GM21447 (cell line): ENCODE data around the gene ABCC10.
"Not testable (repeated sequence)": the region's sequence is repeated elsewhere in the genome, so short reads cannot be mapped to it uniquely, and the experiment has no call there.

Experiments
- ATAC-seq: cut with Tn5 transposase; IDR thresholded peaks from one replicate; pipeline ENCODE4 v1.9.1; 2021; ENCODE audit not compliant: unreplicated experiment

The ABCC10 gene

GRCh38 chr6:43407296-43407695, 20.0 kb upstream of the ABCC10 start:
- no peak for ATAC-seq

- ATAC-seq, result no peak
Observed at GRCh38 chr6:43408259-43408658, 19.1 kb upstream of the ABCC10 start.

- ATAC-seq, result not testable (repeated sequence)
Observed at GRCh38 chr6:43410776-43411175, 16.6 kb upstream of the ABCC10 start.

DNA sequence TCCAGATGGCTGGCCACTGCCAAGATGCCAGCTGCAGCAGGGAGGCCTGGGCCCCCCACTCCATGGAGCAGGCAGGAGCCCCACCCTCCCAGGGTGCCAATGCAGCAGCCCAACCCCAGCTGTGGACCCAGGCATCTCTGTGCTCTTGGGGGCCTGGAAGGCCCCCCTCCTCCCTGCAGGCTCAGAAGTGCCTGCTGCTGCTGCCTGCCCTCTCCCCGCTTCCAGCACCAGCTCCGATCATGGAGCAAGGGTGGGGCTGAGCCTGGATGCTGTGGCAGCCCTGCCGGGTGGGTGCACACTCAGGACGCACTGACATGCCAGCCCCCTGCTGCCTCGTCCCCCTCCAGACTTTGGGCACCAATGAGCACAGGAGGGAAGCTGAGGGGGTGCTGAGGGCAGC, 14.8 kb upstream of the ABCC10 start:
- ATAC-seq, result no peak

DNA sequence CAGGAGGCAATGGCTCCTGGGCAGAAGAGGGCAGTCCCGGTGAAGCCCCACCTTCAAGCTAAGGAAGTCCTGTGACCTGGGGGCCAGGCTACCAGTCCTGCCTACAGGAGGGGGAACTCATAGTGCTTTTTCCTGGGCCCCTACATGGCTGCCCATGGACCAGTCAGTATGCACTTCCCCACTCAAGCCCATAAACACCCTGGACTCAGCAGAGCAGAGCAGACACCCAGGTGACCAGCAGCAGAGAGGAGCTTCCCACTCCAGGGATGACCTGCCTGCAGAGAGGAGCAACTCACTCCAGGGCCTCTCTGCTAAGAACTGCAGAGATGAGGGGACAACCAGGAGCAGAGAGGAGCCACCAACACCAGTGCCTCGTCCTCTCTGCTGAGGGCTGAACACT, 14.3 kb upstream of the ABCC10 start:
- ATAC-seq, result no peak

DNA sequence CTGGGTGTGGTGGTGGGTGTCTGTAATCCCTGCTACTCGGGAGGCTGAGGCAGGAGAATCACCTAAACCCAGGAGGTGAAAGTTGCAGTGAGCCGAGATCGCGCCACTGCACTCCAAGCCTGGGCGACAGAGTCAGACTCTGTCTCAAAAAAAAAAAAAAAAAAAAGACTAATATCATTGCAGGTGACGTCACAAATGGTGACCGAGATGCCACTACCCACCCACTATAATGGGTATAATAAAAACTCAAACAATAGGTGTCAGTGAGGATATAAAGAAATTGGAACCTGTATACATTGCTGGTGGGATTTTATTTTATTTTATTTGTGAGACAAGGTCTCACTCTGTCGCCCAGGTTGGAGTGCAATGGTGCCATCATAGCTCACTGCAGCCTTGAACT, 12.1 kb upstream of the ABCC10 start:
- not testable (repeated sequence) for ATAC-seq

- ATAC-seq, result no peak
Observed at GRCh38 chr6:43416935-43417334, 10.4 kb upstream of the ABCC10 start.

DNA sequence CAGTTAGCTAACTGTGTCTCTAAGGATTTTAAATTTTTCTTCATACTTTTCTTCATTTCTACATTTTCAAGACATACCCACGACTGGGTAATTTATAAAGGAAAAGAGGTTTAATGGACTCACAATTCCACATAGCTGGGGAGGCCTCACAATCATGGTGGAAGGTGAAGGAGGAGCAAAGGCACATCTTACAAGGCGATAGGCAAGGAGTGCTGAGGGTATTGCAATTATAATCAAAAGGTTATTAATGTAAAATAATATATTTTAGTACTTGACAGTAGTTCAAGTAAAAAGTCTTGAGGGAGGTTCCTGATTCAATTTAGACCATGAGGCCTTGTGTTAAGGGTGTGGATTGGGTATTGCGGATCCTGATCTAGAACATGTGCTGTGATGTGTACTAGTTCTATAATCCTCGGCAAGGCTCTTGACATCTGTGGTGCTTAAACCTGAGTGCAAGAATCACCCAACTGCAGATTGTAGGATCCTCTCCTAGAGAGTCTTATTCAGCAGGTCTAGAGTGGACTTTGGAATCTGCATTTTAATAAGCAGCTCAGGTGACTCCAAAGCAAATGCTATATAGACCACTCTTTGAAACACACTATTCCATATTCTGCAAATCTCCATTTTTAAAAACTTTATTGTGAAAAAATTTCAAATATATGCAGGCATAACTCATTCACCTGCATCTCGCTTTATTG, 7.2 kb upstream of the ABCC10 start:
- ATAC-seq, result no peak

DNA sequence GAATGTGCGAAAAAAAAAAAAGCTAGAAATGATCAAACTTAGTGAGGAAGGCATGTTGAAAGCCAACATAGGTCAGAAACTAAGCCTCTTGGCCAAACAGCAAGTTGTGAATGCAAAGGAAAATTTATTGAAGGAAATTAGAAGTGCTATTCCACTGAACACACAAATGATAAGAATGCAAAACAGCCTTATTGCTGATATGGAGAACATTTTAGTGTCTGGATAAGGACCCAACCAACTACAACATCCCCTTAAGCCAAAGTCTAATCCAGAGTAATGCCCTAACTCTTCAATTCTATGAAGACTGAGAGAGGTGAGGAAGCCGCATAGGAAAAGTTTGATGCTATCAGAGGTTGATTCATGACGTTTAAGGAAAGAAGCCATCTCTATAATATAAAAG, 5.5 kb upstream of the ABCC10 start:
- ATAC-seq, result no peak

DNA sequence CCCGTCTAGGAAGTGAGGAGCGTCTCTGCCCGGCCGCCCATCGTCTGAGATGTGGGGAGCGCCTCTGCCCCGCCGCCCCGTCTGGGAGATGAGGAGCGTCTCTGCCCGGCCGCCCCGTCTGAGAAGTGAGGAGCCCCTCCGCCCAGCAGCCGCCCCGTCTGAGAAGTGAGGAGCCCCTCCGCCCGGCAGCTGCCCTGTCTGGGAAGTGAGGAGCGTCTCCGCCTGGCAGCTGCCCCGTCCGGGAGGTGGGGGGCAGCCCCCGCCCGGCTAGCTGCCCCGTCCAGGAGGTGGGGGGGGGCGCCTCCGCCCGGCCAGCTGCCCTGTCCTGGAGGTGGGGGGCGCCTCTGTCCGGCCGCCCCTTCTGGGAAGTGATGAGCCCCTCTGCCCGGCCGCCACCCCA, 2.3 kb upstream of the ABCC10 start:
- not testable (repeated sequence) for ATAC-seq

- no peak for ATAC-seq
Observed at GRCh38 chr6:43426928-43427405, 374 bp upstream of the ABCC10 start.

GRCh38 chr6:43428112-43428570, 800 bp downstream of the ABCC10 start:
- ATAC-seq, result no peak

DNA sequence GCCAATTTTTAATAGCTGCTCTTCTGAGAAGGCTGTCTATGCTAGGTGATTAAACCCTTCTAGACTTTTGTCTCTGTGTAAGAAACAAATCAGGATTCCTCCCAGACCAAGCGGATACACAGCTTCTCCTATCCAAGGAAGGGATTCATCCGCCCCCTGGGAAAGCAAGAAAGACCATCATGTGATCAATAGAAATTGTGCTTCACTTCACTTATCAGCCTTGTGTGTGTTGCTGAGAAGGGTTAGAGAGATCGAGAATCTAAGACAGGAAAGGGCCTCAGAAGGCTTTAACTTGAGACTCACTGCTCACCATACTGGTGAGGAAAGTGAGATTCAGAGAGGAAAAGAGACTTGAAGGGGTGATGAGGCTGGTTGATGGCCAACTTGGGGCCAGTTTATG, 1.5 kb downstream of the ABCC10 start:
- ATAC-seq, result no peak

DNA sequence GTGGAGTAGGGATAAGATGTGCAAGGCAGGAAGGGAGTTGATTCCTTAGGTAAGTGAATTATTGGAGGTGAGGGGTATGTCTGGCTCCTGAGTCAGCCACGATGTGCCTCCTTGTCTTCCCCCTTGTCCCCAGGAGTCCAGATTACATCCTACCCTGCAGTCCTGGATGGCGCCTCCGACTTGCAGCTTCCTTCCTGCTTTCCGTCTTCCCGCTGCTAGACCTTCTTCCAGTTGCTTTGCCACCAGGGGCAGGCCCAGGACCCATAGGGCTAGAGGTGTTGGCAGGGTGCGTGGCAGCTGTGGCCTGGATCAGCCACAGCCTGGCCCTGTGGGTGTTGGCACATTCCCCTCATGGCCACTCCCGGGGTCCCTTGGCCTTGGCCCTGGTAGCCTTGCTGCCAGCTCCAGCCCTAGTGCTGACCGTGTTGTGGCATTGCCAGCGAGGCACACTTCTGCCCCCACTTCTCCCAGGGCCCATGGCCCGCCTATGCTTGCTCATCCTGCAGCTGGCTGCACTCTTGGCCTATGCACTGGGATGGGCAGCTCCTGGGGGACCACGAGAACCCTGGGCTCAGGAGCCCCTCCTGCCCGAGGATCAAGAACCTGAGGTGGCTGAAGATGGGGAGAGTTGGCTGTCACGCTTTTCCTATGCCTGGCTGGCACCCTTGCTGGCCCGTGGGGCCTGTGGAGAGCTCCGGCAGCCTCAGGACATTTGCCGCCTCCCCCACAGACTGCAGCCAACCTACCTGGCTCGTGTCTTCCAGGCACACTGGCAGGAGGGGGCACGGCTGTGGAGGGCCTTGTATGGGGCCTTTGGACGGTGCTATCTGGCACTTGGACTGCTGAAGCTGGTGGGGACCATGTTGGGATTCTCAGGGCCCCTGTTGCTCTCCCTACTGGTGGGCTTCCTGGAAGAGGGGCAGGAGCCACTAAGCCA, 4.9 kb downstream of the ABCC10 start:
- ATAC-seq, result no peak

DNA sequence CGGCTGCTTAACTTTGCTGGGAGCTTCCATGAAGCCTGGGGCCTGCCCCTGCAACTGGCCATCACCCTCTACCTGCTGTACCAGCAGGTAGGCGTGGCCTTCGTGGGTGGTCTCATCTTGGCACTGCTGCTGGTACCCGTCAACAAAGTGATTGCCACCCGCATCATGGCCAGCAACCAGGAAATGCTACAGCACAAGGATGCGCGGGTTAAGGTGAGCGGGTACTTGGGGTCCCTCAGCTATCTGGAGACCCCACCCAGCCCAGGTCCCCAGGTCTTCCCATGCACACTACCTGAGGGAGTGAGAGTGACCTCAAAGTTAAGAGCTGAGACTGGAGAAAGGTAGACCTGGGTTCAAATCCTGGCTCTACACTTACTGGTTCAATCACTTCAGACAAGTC, 5.8 kb downstream of the ABCC10 start:
- no peak for ATAC-seq

DNA sequence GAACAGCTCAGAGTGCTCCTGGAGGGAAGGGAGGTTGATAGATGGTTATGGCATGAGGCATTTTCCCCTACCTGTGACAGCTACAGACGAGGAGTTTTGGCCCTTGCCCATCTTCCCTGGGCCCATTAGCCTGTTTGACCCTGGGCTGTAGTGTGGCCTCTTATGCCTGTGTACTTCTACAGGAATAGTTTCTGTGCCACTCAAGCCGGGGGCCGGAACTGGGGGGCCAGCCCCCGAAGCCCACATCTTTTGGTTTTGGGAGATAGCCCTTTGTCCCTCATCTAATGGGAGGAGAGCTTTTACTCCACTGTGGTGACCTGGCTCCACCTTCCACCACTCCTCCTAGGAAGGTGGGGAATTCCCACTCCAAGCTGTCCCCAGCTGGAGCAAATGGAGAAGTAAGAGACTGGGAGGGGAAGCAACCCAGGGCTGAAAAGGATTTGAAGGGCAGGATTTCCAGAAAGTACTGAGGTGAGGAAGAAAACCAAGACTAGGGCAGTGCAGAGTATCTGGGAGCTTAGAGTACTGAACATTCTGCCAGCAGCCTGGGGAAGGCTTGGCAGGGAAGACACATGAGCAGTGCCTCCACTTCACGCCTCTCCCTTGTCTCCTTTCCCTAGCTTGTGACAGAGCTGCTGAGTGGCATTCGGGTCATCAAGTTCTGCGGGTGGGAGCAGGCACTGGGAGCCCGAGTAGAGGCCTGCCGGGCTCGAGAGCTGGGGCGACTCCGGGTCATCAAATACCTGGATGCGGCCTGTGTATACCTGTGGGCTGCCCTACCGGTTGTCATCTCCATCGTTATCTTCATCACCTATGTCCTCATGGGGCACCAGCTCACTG, 6.9 kb downstream of the ABCC10 start:
- ATAC-seq, result no peak

DNA sequence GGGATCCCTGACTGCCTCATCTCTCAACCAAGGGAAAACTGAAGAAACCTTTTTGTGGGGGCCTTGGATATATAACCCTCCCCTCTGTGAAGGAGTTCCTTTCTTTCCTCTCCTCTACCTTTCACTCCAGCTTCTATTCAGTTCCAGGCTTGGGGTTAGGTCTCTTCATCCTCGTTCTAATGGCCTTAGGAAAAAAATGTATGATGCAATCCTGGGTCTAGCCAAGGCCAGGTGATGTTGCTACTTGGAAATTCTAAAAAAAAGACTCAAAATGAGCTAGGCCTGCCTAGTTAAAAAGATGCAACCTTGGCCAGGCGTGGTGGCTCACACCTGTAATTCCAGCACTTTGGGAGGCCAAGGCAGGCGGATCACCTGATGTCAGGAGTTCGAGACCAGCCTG, 7.6 kb downstream of the ABCC10 start:
- no peak for ATAC-seq

- ATAC-seq, result no peak
Observed at GRCh38 chr6:43435682-43436437, 8.5 kb downstream of the ABCC10 start.

DNA sequence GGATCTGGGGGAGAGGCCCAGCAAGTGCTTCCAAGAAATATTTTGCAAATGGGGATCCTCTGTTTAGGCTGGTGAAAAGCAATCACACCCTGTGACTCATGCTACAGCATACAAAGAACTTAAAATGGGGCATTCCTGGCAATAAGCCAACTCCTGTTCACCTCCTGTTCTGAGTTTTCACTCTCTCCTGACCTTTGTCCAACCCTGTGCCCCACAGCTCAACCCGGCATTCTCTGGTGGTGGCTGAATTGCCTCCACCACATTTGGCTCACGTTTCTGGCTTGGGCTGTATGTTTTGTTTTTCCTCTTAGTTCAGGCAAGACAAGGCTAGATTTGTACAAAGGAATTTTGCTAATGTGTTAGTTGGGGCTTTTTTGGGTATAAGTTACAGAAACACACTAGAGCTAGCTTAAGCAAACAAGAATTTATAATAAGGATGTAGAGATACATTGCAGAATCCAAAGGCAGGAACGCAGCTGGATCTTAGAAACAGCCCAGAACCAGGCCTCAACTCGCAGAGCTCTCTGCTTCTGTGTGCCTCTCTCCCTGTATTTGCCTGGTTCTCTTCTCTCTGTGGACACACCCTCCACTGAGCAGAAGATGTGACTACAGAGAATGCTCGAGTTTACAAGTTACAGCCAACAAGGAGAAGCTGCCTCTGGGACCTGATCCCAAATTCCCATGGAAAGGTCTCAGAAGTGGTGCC, 9.4 kb downstream of the ABCC10 start:
- ATAC-seq, result no peak

- no peak for ATAC-seq
Observed at GRCh38 chr6:43437700-43438099, 10.4 kb downstream of the ABCC10 start.
